Naive thymus-derived CD8-positive, alpha-beta T cell (primary cell): ENCODE data around the gene DENND1B. TPM values are rescaled to one million over a fixed set of nuclear protein-coding genes. Genes with fewer than 3 reads are reported as not detected.

ENCODE experiments used
- ATAC-seq, 2 donors: fragments of 150-1000 bp; cut with Tn5 transposase in 1 of 2; sonication (Bioruptor Pico), chemical (Tn5 transposase) in 1 of 2; 1 replicate in 1 of 2; 2 replicates in 1 of 2; pipeline ENCODE4 v1.10.0; 2021; ENCODE audit warnings: mild to moderate bottlenecking in 2 of 2, moderate library complexity in 2 of 2
- POLR2A ChIA-PET: fragments of 350-600 bp; sonication (Branson Sonifier 250); formaldehyde crosslinking; loops from one replicate; lab custom pipeline; 2021; ENCODE audit warnings: antibody characterized with exemption; lab: Charles Lee
- DNase-seq, 10 donors: peaks; one replicate each; pipeline versions ENCODE4 v3.0.0 to v3.0.0-alpha.2; 2020 to 2022
- H3K27ac Mint-ChIP-seq, 10 donors: one replicate each; pipeline ENCODE4 v1.8.0; 2020 to 2022; ENCODE audit warnings: mild to moderate bottlenecking in 10 of 10, mixed read lengths in 10 of 10, moderate library complexity in 4 of 10, inconsistent platforms in 1 of 10
- H3K27me3 Mint-ChIP-seq, 5 donors: one replicate each; pipeline ENCODE4 v1.8.0; 2021 to 2022; ENCODE audit warnings: mixed read lengths in 5 of 5
- H3K36me3 Mint-ChIP-seq, 3 donors: one replicate each; pipeline ENCODE4 v1.8.0; 2020 to 2022; ENCODE audit warnings: mixed read lengths in 3 of 3, mild to moderate bottlenecking in 2 of 3, inconsistent platforms in 1 of 3
- H3K4me1 Mint-ChIP-seq, 4 donors: one replicate each; pipeline ENCODE4 v1.8.0; 2021 to 2022; ENCODE audit warnings: mixed read lengths in 4 of 4
- H3K4me3 Mint-ChIP-seq, 10 donors: one replicate each; pipeline ENCODE4 v1.8.0; 2020 to 2022; ENCODE audit warnings: mild to moderate bottlenecking in 10 of 10, mixed read lengths in 10 of 10, moderate library complexity in 6 of 10, inconsistent platforms in 1 of 10
- H3K9me3 Mint-ChIP-seq, 9 donors: one replicate each; pipeline ENCODE4 v1.8.0; 2020 to 2022; ENCODE audit warnings: mixed read lengths in 9 of 9, mild to moderate bottlenecking in 3 of 9, inconsistent platforms in 1 of 9, moderate library complexity in 1 of 9
- polyA plus RNA-seq, 3 donors: library from polyadenylated mRNA; unstranded; fragments of 300-500 nt; fragmentation: Illumina TruSeq; gene quantifications; one replicate each; pipeline ENCODE4 v1.2.3, GENCODE V29; 2021
- total RNA-seq, 8 experiments: library from RNA in 2 of 8; stranded (reverse) in 2 of 8; gene quantifications; one replicate each; pipeline ENCODE4 v1.2.3 and lab custom pipeline; 2021 to 2026

The DENND1B gene
- total and polyA plus RNA-seq, 5 experiments from 2014 or later, result 5.5 to 14.0 (median 9.4) TPM

GRCh38 chr1:197673292-197673691 is 102.0 kb downstream of the DENND1B start:
- peaks cover 4 to 21% (median 11%) of the 10 kb centered on the region in 4 donors for H3K4me1 Mint-ChIP-seq
- ATAC-seq, result no peak
- POLR2A ChIA-PET, result no interaction called here
- no peak for DNase-seq
- no peak overlapping the region for H3K4me3 Mint-ChIP-seq
- no peak overlapping the region for H3K27ac Mint-ChIP-seq
- H3K36me3 Mint-ChIP-seq, result peaks cover 0 to 9% (median 0%) of the 10 kb centered on the region in 3 donors
- no peaks in the 10 kb centered on the region for H3K27me3 Mint-ChIP-seq
- no peaks in the 10 kb centered on the region for H3K9me3 Mint-ChIP-seq

GRCh38 chr1:197672347-197672746 is 102.9 kb downstream of the DENND1B start:
- H3K27me3 Mint-ChIP-seq, result no peaks in the 10 kb centered on the region

GRCh38 chr1:197671920-197672319 is 103.4 kb downstream of the DENND1B start:
- Mint-ChIP-seq H3K4me1 (peaks cover 0 to 13% (median 7%) of the 10 kb centered on the region in 4 donors), H3K4me3 (no peak overlapping the region), H3K27me3 (no peaks in the 10 kb centered on the region), H3K36me3 (peaks cover 0 to 9% (median 0%) of the 10 kb centered on the region in 3 donors), H3K27ac (no peak overlapping the region), H3K9me3 (no peaks in the 10 kb centered on the region)
- ATAC-seq (no peak), DNase-seq (no peak)
- POLR2A ChIA-PET, result no interaction called here

More at GRCh38 chr1:197672347-197672746, 102.9 kb downstream of the DENND1B start:
- no peak overlapping the region for H3K27ac Mint-ChIP-seq
- no peaks in the 10 kb centered on the region for H3K9me3 Mint-ChIP-seq
- no peak overlapping the region for H3K4me3 Mint-ChIP-seq
- peaks cover 0 to 9% (median 0%) of the 10 kb centered on the region in 3 donors for H3K36me3 Mint-ChIP-seq
- POLR2A ChIA-PET, result no interaction called here
- no peak for DNase-seq
- H3K4me1 Mint-ChIP-seq, result peaks cover 4 to 17% (median 11%) of the 10 kb centered on the region in 4 donors
- no peak for ATAC-seq

GRCh38 chr1:197671140-197671539 is 104.1 kb downstream of the DENND1B start:
- no peak overlapping the region for H3K4me3 Mint-ChIP-seq
- H3K36me3 Mint-ChIP-seq, result peaks cover 0 to 12% (median 0%) of the 10 kb centered on the region in 3 donors
- H3K27ac Mint-ChIP-seq, result no peak overlapping the region
- DNase-seq (no peak), ATAC-seq (no peak)
- no peaks in the 10 kb centered on the region for H3K27me3 Mint-ChIP-seq
- H3K4me1 Mint-ChIP-seq, result peaks cover 0 to 10% (median 5%) of the 10 kb centered on the region in 4 donors
- POLR2A ChIA-PET, result no interaction called here
- H3K9me3 Mint-ChIP-seq, result no peaks in the 10 kb centered on the region

GRCh38 chr1:197666769-197667285 is 108.5 kb downstream of the DENND1B start:
- no peaks in the 10 kb centered on the region for H3K9me3 Mint-ChIP-seq
- peaks cover 0 to 19% (median 0%) of the 10 kb centered on the region in 3 donors for H3K36me3 Mint-ChIP-seq
- no peak overlapping the region for H3K4me3 Mint-ChIP-seq
- no peak for DNase-seq
- no peak for ATAC-seq
- no peaks in the 10 kb centered on the region for H3K27me3 Mint-ChIP-seq
- peaks cover 0 to 3% (median 2%) of the 10 kb centered on the region in 4 donors for H3K4me1 Mint-ChIP-seq
- H3K27ac Mint-ChIP-seq, result peak overlapping the region in 1 of 10 donors; percentile 17
- POLR2A ChIA-PET, result no interaction called here

GRCh38 chr1:197664391-197664790 is 110.9 kb downstream of the DENND1B start:
- no peak overlapping the region for H3K27ac Mint-ChIP-seq
- H3K27me3 Mint-ChIP-seq, result no peaks in the 10 kb centered on the region
- peaks cover 1 to 11% (median 6%) of the 10 kb centered on the region in 4 donors for H3K4me1 Mint-ChIP-seq
- H3K9me3 Mint-ChIP-seq, result no peaks in the 10 kb centered on the region
- no peak overlapping the region for H3K4me3 Mint-ChIP-seq
- POLR2A ChIA-PET, result interaction anchor here (0.6 kb wide), 1 partner anchor 521 kb away, joined by 3 read pairs; no protein-coding TSS in a partner anchor
- H3K36me3 Mint-ChIP-seq, result peaks cover 0 to 10% (median 0%) of the 10 kb centered on the region in 3 donors
- ATAC-seq, result no peak
- DNase-seq, result no peak

GRCh38 chr1:197663162-197663953 is 111.9 kb downstream of the DENND1B start:
- peaks cover 0 to 10% (median 0%) of the 10 kb centered on the region in 3 donors for H3K36me3 Mint-ChIP-seq
- DNase-seq, result no peak
- ATAC-seq, result no peak
- POLR2A ChIA-PET, result no interaction called here
- H3K4me1 Mint-ChIP-seq, result peaks cover 1 to 15% (median 7%) of the 10 kb centered on the region in 4 donors
- no peaks in the 10 kb centered on the region for H3K27me3 Mint-ChIP-seq
- H3K9me3 Mint-ChIP-seq, result no peaks in the 10 kb centered on the region
- peak overlapping the region in 1 of 10 donors; percentile 15 for H3K27ac Mint-ChIP-seq
- H3K4me3 Mint-ChIP-seq, result no peak overlapping the region

- POLR2A ChIA-PET, result interaction anchor here (0.8 kb wide), 1 partner anchor 744 kb away, joined by 3 read pairs; no protein-coding TSS in a partner anchor
- Mint-ChIP-seq H3K4me1 (peaks cover 1 to 17% (median 7%) of the 10 kb centered on the region in 4 donors), H3K27me3 (no peaks in the 10 kb centered on the region)
Observed at GRCh38 chr1:197660389-197660788, 114.9 kb downstream of the DENND1B start.

GRCh38 chr1:197659171-197659570 is 116.1 kb downstream of the DENND1B start:
- POLR2A ChIA-PET, result no interaction called here
- Mint-ChIP-seq H3K36me3 (peaks cover 8 to 23% (median 16%) of the 10 kb centered on the region in 3 donors), H3K27me3 (no peaks in the 10 kb centered on the region), H3K27ac (peak overlapping the region in 1 of 10 donors; percentile 2), H3K4me1 (peaks cover 0 to 14% (median 6%) of the 10 kb centered on the region in 4 donors), H3K4me3 (peak overlapping the region in 1 of 10 donors; percentile 12), H3K9me3 (peaks cover 0 to 3% (median 0%) of the 10 kb centered on the region in 9 donors)
- DNase-seq, result no peak
- ATAC-seq, result no peak

More at GRCh38 chr1:197660389-197660788, 114.9 kb downstream of the DENND1B start:
- H3K4me3 Mint-ChIP-seq, result no peak overlapping the region
- H3K36me3 Mint-ChIP-seq, result peaks cover 8 to 26% (median 16%) of the 10 kb centered on the region in 3 donors
- H3K27ac Mint-ChIP-seq, result no peak overlapping the region
- H3K9me3 Mint-ChIP-seq, result peaks cover 0 to 3% (median 0%) of the 10 kb centered on the region in 9 donors
- ATAC-seq (no peak), DNase-seq (no peak)

GRCh38 chr1:197649188-197649587 is 126.1 kb downstream of the DENND1B start:
- no peak overlapping the region for H3K27ac Mint-ChIP-seq
- no peaks in the 10 kb centered on the region for H3K27me3 Mint-ChIP-seq
- no peak overlapping the region for H3K4me3 Mint-ChIP-seq
- no peaks in the 10 kb centered on the region for H3K9me3 Mint-ChIP-seq
- DNase-seq, result no peak
- ATAC-seq, result no peak
- peaks cover 0 to 24% (median 19%) of the 10 kb centered on the region in 3 donors for H3K36me3 Mint-ChIP-seq
- peaks cover 0 to 5% (median 1%) of the 10 kb centered on the region in 4 donors for H3K4me1 Mint-ChIP-seq
- POLR2A ChIA-PET, result no interaction called here

GRCh38 chr1:197638316-197638715 is 137.0 kb downstream of the DENND1B start:
- H3K36me3 Mint-ChIP-seq, result peaks cover 4 to 39% (median 33%) of the 10 kb centered on the region in 3 donors
- no peak overlapping the region for H3K27ac Mint-ChIP-seq
- H3K9me3 Mint-ChIP-seq, result peaks cover 0 to 1% (median 0%) of the 10 kb centered on the region in 9 donors
- POLR2A ChIA-PET, result no interaction called here
- no peaks in the 10 kb centered on the region for H3K27me3 Mint-ChIP-seq
- H3K4me1 Mint-ChIP-seq, result no peaks in the 10 kb centered on the region
- no peak for ATAC-seq
- no peak overlapping the region for H3K4me3 Mint-ChIP-seq
- no peak for DNase-seq

- peaks cover 4 to 38% (median 37%) of the 10 kb centered on the region in 3 donors for H3K36me3 Mint-ChIP-seq
- peaks cover 0 to 6% (median 0%) of the 10 kb centered on the region in 9 donors for H3K9me3 Mint-ChIP-seq
- no peak for ATAC-seq
- H3K4me1 Mint-ChIP-seq, result peaks cover 0 to 5% (median 4%) of the 10 kb centered on the region in 4 donors
- no peak for DNase-seq
- POLR2A ChIA-PET, result no interaction called here
- H3K27me3 Mint-ChIP-seq, result no peaks in the 10 kb centered on the region
- no peak overlapping the region for H3K4me3 Mint-ChIP-seq
- H3K27ac Mint-ChIP-seq, result no peak overlapping the region
Observed at GRCh38 chr1:197637406-197637805, 137.9 kb downstream of the DENND1B start.
